CD4-positive, alpha-beta T cell (primary cell): ENCODE data around the gene MAP1LC3B2. TPM values are rescaled to one million over a fixed set of nuclear protein-coding genes. Genes with fewer than 3 reads are reported as not detected.
A peak's percentile ranks its signal among the peaks of the same experiment; 100 is the strongest.

Experiments
- ATAC-seq: fragments of 200-7000 bp; cut with Tn5 transposase; one replicate; pipeline ENCODE4 v1.10.0; 2022; ENCODE audit warnings: mild to moderate bottlenecking; ENCODE audit not compliant: poor library complexity
- CTCF ChIA-PET: fragments of 350-600 bp; sonication (Branson Sonifier 250); formaldehyde crosslinking; loops from one replicate; lab custom pipeline; 2021; ENCODE audit warnings: antibody characterized with exemption, inconsistent platforms; lab: Charles Lee
- POLR2A ChIA-PET: fragments of 350-600 bp; sonication (Branson Sonifier 250); formaldehyde crosslinking; loops from one replicate; lab custom pipeline; 2021; ENCODE audit warnings: antibody characterized with exemption, inconsistent platforms; lab: Charles Lee
- DNase-seq, 14 experiments: peaks; one replicate each; pipeline ENCODE4 v3.0.0-alpha.2; 2013 to 2020; ENCODE audit warnings: mixed read lengths in 2 of 14
- H3K27ac ChIP-seq, 2 donors: one replicate each; pipeline versions ENCODE4 v1.5.1 to v1.7.0; 2013; ENCODE audit warnings: low read length in 2 of 2, low read depth in 1 of 2, mild to moderate bottlenecking in 1 of 2
- H3K27me3 ChIP-seq, 2 experiments: 1 replicate in 1 of 2; 2 replicates in 1 of 2; pipeline versions ENCODE4 v1.6.1 to v1.7.0; 2013; ENCODE audit warnings: low read length in 2 of 2, control low read depth in 1 of 2, mild to moderate bottlenecking in 1 of 2, moderate library complexity in 1 of 2; ENCODE audit not compliant: insufficient read depth in 2 of 2, control insufficient read depth in 1 of 2
- H3K36me3 ChIP-seq: one replicate; pipeline ENCODE4 v1.6.1; 2013; ENCODE audit warnings: low read length, control low read depth; ENCODE audit not compliant: insufficient read depth
- H3K4me1 ChIP-seq: one replicate; pipeline ENCODE4 v1.6.1; 2013; ENCODE audit warnings: low read length, control low read depth; ENCODE audit not compliant: insufficient read depth
- H3K4me3 ChIP-seq: one replicate; pipeline ENCODE4 v1.5.1; 2013; ENCODE audit warnings: mild to moderate bottlenecking, low read length, moderate library complexity
- H3K9me3 ChIP-seq, 2 experiments: 1 replicate in 1 of 2; 2 replicates in 1 of 2; pipeline versions ENCODE4 v1.6.1 to v1.7.0; 2013; ENCODE audit warnings: low read length in 2 of 2, mild to moderate bottlenecking in 2 of 2, control low read depth in 1 of 2, moderate library complexity in 1 of 2; ENCODE audit not compliant: control insufficient read depth in 1 of 2, insufficient read depth in 1 of 2
- H3K27ac Mint-ChIP-seq: one replicate; pipeline ENCODE4 v1.8.0; 2020; ENCODE audit warnings: mixed read lengths
- H3K27me3 Mint-ChIP-seq: one replicate; pipeline ENCODE4 v1.8.0; 2021; ENCODE audit warnings: mixed read lengths
- H3K36me3 Mint-ChIP-seq: one replicate; pipeline ENCODE4 v1.8.0; 2021; ENCODE audit warnings: low read depth, mixed read lengths
- H3K4me1 Mint-ChIP-seq: one replicate; pipeline ENCODE4 v1.8.0; 2021; ENCODE audit warnings: low read depth, mixed read lengths
- H3K4me3 Mint-ChIP-seq: one replicate; pipeline ENCODE4 v1.8.0; 2020; ENCODE audit warnings: mild to moderate bottlenecking, mixed read lengths
- H3K9me3 Mint-ChIP-seq: one replicate; pipeline ENCODE4 v1.8.0; 2020; ENCODE audit warnings: mixed read lengths
- intact Hi-C, 2 experiments: fragments of 100-400 bp; cut with DNase I in 1 of 2; cut with micrococcal nuclease in 1 of 2; formaldehyde crosslinking; loops; one replicate each; pipeline versions ENCODE4 v1.15.1 to v1.9.0; 2023 to 2025; cut with DNase I, micrococcal nuclease
- total RNA-seq, 174 experiments: library from RNA in 2 of 174; stranded (reverse) in 2 of 174; gene quantifications; one replicate each; pipeline ENCODE4 v1.2.3 and lab custom pipeline; 2021 to 2026
- TF ChIP-seq, protein P1 (sequence below): fragments of 200-600 bp; IDR thresholded peaks from one replicate; pipeline ENCODE4 v1.8.0; 2022; ENCODE audit warnings: antibody characterized with exemption, mild to moderate bottlenecking

Gene MAP1LC3B2
- total RNA-seq, 2 experiments from 2014 or later, result 1.5 to 2.1 TPM

DNA sequence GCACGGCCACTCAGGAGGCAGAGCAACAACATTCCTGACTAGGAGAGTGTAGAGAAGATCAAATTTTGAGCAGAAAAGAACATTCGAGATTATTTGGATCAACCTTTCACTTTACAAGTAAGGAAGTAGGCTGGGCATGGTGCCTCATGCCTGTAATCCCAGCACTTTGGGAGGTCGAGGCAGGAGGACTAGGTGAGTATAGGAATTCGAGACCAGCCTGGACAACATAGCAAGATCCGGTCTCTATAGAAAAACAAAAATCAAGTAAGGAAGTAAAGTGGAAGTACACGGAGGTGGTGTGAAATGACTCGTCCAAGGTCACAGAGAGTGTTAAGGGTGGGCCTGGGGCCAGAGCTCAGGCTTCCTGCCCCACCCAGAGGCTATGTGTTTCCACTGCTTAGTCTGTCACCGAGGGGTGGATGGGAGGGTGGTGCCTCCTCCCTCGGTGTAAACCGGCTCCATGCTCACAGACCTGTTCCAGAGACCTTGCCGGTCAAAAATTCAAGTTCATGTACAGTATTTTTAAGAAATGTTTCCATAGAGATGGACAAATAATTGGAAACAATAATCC, 51.9 kb downstream of the MAP1LC3B2 start:
- H3K9me3 ChIP-seq, result no peaks in the 10 kb centered on the region
- H3K36me3 ChIP-seq, result no peaks in the 10 kb centered on the region
- CTCF ChIA-PET, result no interaction called here
- Mint-ChIP-seq H3K4me3 (no peak overlapping the region), H3K9me3 (no peaks in the 10 kb centered on the region), H3K27me3 (no peaks in the 10 kb centered on the region), H3K36me3 (no peaks in the 10 kb centered on the region), H3K27ac (no peak overlapping the region), H3K4me1 (peaks cover 3% of the 10 kb centered on the region)
- H3K27ac ChIP-seq, result no peak overlapping the region
- TF ChIP-seq, protein P1, sequence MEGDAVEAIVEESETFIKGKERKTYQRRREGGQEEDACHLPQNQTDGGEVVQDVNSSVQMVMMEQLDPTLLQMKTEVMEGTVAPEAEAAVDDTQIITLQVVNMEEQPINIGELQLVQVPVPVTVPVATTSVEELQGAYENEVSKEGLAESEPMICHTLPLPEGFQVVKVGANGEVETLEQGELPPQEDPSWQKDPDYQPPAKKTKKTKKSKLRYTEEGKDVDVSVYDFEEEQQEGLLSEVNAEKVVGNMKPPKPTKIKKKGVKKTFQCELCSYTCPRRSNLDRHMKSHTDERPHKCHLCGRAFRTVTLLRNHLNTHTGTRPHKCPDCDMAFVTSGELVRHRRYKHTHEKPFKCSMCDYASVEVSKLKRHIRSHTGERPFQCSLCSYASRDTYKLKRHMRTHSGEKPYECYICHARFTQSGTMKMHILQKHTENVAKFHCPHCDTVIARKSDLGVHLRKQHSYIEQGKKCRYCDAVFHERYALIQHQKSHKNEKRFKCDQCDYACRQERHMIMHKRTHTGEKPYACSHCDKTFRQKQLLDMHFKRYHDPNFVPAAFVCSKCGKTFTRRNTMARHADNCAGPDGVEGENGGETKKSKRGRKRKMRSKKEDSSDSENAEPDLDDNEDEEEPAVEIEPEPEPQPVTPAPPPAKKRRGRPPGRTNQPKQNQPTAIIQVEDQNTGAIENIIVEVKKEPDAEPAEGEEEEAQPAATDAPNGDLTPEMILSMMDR, result no peak
- peaks cover 5% of the 10 kb centered on the region for H3K4me1 ChIP-seq
- POLR2A ChIA-PET, result no interaction called here
- peak in 1 of 14 experiments; percentile 8 for DNase-seq
- no peak for ATAC-seq
- no peak overlapping the region for H3K4me3 ChIP-seq
- H3K27me3 ChIP-seq, result no peaks in the 10 kb centered on the region
- intact Hi-C loops, result no loop called here

DNA sequence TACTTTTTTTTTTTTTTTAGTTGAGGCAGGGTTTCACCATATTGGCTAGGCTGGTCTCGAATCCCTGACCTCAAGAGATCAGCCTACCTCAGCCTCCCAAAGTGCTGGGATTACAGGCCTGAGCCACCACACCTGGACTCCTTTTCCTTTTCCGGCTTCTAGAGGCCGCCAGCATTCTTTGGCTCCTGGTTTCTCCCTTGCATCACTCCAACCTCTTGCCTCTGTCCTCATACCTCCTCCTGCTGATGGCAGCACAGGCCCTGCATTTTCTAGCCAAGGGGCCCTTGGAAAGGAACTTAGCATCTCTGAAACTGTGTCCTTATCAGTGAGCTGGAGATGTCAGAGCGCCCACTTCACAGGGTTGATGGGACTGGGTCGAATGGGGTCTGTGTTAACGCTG, 53.3 kb downstream of the MAP1LC3B2 start:
- H3K4me1 ChIP-seq, result peaks cover 5% of the 10 kb centered on the region
- Mint-ChIP-seq H3K4me1 (peaks cover 3% of the 10 kb centered on the region), H3K9me3 (no peaks in the 10 kb centered on the region), H3K27ac (no peak overlapping the region), H3K4me3 (no peak overlapping the region), H3K27me3 (no peaks in the 10 kb centered on the region), H3K36me3 (no peaks in the 10 kb centered on the region)
- POLR2A ChIA-PET, result interaction anchor here (0.6 kb wide), 1 partner anchor 42 kb away, joined by 3 read pairs; no protein-coding TSS in a partner anchor
- H3K4me3 ChIP-seq, result no peak overlapping the region
- TF ChIP-seq, protein P1, result no peak
- H3K27me3 ChIP-seq, result no peaks in the 10 kb centered on the region
- no peaks in the 10 kb centered on the region for H3K9me3 ChIP-seq
- ATAC-seq (no peak), DNase-seq (no peak)
- H3K27ac ChIP-seq, result no peak overlapping the region
- intact Hi-C loops, result no loop called here
- CTCF ChIA-PET, result interaction anchor here (1.5 kb wide), 1 partner anchor 19 kb away, joined by 4 read pairs; no protein-coding TSS in a partner anchor
- H3K36me3 ChIP-seq, result no peaks in the 10 kb centered on the region

DNA sequence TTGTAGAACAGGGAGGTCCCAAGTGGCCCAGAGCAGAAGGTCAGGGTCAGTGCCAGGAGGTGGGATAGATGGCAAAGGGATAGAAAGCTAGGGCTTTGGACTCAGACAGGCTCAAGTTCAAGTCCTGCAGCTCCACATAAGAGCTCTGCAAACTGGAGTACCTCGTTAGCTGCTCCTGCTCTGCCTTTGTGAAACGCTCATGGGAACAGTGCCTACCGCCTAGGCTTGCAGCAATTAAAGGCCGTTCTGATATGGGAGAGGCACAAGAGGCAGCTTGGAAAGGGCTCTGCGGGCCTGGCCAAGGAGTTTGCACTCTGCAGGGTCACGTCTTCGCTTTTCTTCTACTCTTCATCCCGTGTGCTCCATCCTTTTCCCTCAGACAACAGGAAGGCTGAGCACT, 54.1 kb downstream of the MAP1LC3B2 start:
- H3K36me3 Mint-ChIP-seq, result no peaks in the 10 kb centered on the region

More for the DNA sequence above, 54.1 kb downstream of the MAP1LC3B2 start:
- no peaks in the 10 kb centered on the region for H3K27me3 ChIP-seq
- Mint-ChIP-seq H3K4me3 (no peak overlapping the region), H3K27me3 (no peaks in the 10 kb centered on the region), H3K4me1 (peaks cover 3% of the 10 kb centered on the region), H3K9me3 (no peaks in the 10 kb centered on the region), H3K27ac (no peak overlapping the region)
- ATAC-seq (no peak), DNase-seq (no peak)
- H3K9me3 ChIP-seq, result no peaks in the 10 kb centered on the region
- ChIA-PET CTCF (interaction anchor here (1.5 kb wide), 1 partner anchor 18 kb away, joined by 4 read pairs; no protein-coding TSS in a partner anchor), POLR2A (no interaction called here)
- intact Hi-C loops, result no loop called here
- no peak overlapping the region for H3K4me3 ChIP-seq
- no peaks in the 10 kb centered on the region for H3K36me3 ChIP-seq
- H3K4me1 ChIP-seq, result peaks cover 5% of the 10 kb centered on the region
- TF ChIP-seq, protein P1, result no peak
- no peak overlapping the region for H3K27ac ChIP-seq
